A673 (cell line): Measurements from ENCODE around the gene CNIH4.

ENCODE experiments used
- EZH2 ChIP-seq: fragments of 200-600 bp; sonication (generic); IDR thresholded peaks from 2 replicates; pipeline ENCODE4 v1.6.1; 2017; ENCODE audit warnings: borderline replicate concordance, low read depth, mild to moderate bottlenecking, mixed read lengths, antibody characterized with exemption, low read length; ENCODE audit not compliant: poor library complexity, severe bottlenecking
- TF ChIP-seq, protein P1 (sequence below): fragments of 300-800, 200-600 bp; sonication (generic); conservative IDR thresholded peaks from 2 replicates; pipeline ENCODE4 v1.5.1; 2017; ENCODE audit warnings: low read depth, mild to moderate bottlenecking, antibody characterized with exemption, low read length, moderate library complexity, mixed read lengths

GRCh38 chr1:224420106-224420505 is 63.4 kb downstream of the CNIH4 start:
- TF ChIP-seq, protein P1, sequence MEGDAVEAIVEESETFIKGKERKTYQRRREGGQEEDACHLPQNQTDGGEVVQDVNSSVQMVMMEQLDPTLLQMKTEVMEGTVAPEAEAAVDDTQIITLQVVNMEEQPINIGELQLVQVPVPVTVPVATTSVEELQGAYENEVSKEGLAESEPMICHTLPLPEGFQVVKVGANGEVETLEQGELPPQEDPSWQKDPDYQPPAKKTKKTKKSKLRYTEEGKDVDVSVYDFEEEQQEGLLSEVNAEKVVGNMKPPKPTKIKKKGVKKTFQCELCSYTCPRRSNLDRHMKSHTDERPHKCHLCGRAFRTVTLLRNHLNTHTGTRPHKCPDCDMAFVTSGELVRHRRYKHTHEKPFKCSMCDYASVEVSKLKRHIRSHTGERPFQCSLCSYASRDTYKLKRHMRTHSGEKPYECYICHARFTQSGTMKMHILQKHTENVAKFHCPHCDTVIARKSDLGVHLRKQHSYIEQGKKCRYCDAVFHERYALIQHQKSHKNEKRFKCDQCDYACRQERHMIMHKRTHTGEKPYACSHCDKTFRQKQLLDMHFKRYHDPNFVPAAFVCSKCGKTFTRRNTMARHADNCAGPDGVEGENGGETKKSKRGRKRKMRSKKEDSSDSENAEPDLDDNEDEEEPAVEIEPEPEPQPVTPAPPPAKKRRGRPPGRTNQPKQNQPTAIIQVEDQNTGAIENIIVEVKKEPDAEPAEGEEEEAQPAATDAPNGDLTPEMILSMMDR = no peak
- TF ChIP-seq EZH2 = no peak
